GM23248 (cell line): Measurements from ENCODE around the gene C3orf70. TPM values are rescaled to one million over a fixed set of nuclear protein-coding genes. Genes with fewer than 3 reads are reported as not detected.

Experiments
- DNase-seq: peaks from one replicate; pipeline ENCODE4 v3.0.0-alpha.2; 2015
- H2AFZ ChIP-seq: fragments of 200-600 bp; sonication (generic); 2 replicates; pipeline ENCODE4 v1.6.1; 2016; ENCODE audit warnings: antibody characterized with exemption
- H3F3A ChIP-seq: fragments of 200-600 bp; sonication (generic); 2 replicates; pipeline ENCODE4 v1.6.1; 2016; ENCODE audit warnings: mild to moderate bottlenecking, antibody characterized with exemption, mixed run types; ENCODE audit not compliant: insufficient read depth
- H3K27ac ChIP-seq: fragments of 200-600 bp; sonication (generic); 2 replicates; pipeline ENCODE4 v1.5.1; 2016; ENCODE audit warnings: mild to moderate bottlenecking
- H3K27me3 ChIP-seq: fragments of 200-600 bp; sonication (generic); replicated peaks from 2 replicates; pipeline ENCODE4 v1.6.1; 2016; ENCODE audit warnings: mild to moderate bottlenecking; ENCODE audit not compliant: insufficient read depth
- H3K36me3 ChIP-seq: fragments of 200-600 bp; sonication (generic); 2 replicates; pipeline ENCODE4 v1.6.1; 2016; ENCODE audit warnings: low read depth, mild to moderate bottlenecking
- H3K4me1 ChIP-seq: fragments of 200-600 bp; sonication (generic); 2 replicates; pipeline ENCODE4 v1.6.1; 2016; ENCODE audit warnings: mild to moderate bottlenecking; ENCODE audit not compliant: insufficient read depth
- H3K4me2 ChIP-seq: fragments of 200-600 bp; sonication (generic); one replicate; pipeline ENCODE4 v1.6.1; 2016; ENCODE audit warnings: mild to moderate bottlenecking; ENCODE audit not compliant: unreplicated experiment
- H3K4me3 ChIP-seq: fragments of 200-600 bp; sonication (generic); 2 replicates; pipeline ENCODE4 v1.5.1; 2016; ENCODE audit warnings: mild to moderate bottlenecking
- H3K79me2 ChIP-seq: fragments of 200-600 bp; sonication (generic); 2 replicates; pipeline ENCODE4 v1.6.1; 2016; ENCODE audit warnings: mild to moderate bottlenecking; ENCODE audit not compliant: insufficient read depth
- H3K9ac ChIP-seq: fragments of 200-600 bp; sonication (generic); 2 replicates; pipeline ENCODE4 v1.6.1; 2016; ENCODE audit warnings: mild to moderate bottlenecking
- H3K9me2 ChIP-seq: fragments of 200-600 bp; sonication (generic); 2 replicates; pipeline ENCODE4 v1.6.1; 2016; ENCODE audit warnings: mixed run types, mild to moderate bottlenecking, moderate library complexity; ENCODE audit not compliant: insufficient read depth
- H3K9me3 ChIP-seq: fragments of 200-600 bp; sonication (generic); one replicate; pipeline ENCODE4 v1.6.1; 2017; ENCODE audit warnings: low read depth
- H4K20me1 ChIP-seq: fragments of 200-600 bp; sonication (generic); 2 replicates; pipeline ENCODE4 v1.6.0; 2016; ENCODE audit not compliant: insufficient read depth
- EZH2 ChIP-seq: fragments of 200-600 bp; sonication (generic); IDR thresholded peaks from 2 replicates; pipeline ENCODE4 v1.6.1; 2018; ENCODE audit warnings: antibody characterized with exemption, mild to moderate bottlenecking; ENCODE audit not compliant: insufficient read depth, poor library complexity, severe bottlenecking
- EZH2phosphoT487 ChIP-seq: fragments of 200-600 bp; sonication (generic); IDR thresholded peaks from 2 replicates; pipeline ENCODE4 v1.6.1; 2018; ENCODE audit warnings: antibody characterized with exemption, moderate library complexity, mild to moderate bottlenecking, low read depth; ENCODE audit not compliant: insufficient read depth
- WGBS, 2 experiments: methylation state at CpG; one replicate each; pipeline ENCODE4 v1.1.6; 2015 to 2017; ENCODE audit warnings: low lambda C conversion rate in 2 of 2, low coverage in 1 of 2; ENCODE audit errors: missing lambda C conversion rate in 2 of 2; 5-methylcytosine and 5-hydroxymethylcytosine counted together
- in situ Hi-C: fragments of 300-500 bp; cut with MboI; formaldehyde crosslinking; loops from 2 replicates; pipeline ENCODE4 v1.15.0; 2020
- polyA plus RNA-seq: library from polyadenylated mRNA; unstranded; fragments of >200 nt; fragmentation: Nextera tagmentation; extraction: Ambion mirVana; gene quantifications from 2 replicates; pipeline ENCODE4 v1.2.1, GENCODE V29; 2016
- total RNA-seq: library from RNA; depleted of rRNA; stranded (reverse); fragments of >200 nt; shearing (Covaris generic); gene quantifications from 2 replicates; pipeline ENCODE4 v1.2.3, GENCODE V29; 2014

The C3orf70 gene
- total and polyA plus RNA-seq, 2 experiments from 2014 or later: not detected

DNA sequence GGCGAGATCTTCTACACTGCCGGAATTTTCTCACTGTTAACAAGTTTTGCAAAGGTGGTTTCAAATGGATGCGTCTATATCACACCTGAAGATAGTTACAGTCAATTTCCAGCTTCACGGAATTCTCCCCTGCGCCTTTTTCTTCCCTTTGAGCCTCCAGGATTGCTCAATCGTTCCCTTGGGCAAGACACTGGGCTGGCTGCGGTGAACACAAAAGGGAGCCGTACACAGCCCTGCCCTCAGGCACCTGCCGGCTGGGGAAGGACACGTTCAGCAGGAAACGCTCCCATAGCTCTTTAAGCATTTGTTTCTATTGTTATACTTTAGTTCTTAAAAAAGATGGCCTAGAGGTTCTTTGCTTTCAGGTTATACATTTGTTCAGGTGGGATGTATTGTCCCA lies 85.7 kb downstream of the C3orf70 start:
- no peaks in the 10 kb centered on the region for H3K4me1 ChIP-seq
- no peak for DNase-seq
- no peaks in the 10 kb centered on the region for H3K9me2 ChIP-seq
- H3K4me3 ChIP-seq: no peak overlapping the region
- no peak overlapping the region for H2AFZ ChIP-seq
- no peaks in the 10 kb centered on the region; the same call in 1 of the 2 replicates for H3K27me3 ChIP-seq
- no peaks in the 10 kb centered on the region for H3K9me3 ChIP-seq
- no peaks in the 10 kb centered on the region for H3F3A ChIP-seq
- WGBS, 2 experiments: 69 to 74% methylated on average over 11 of the region's 11 CpGs
- in situ Hi-C loops: no loop called here
- H4K20me1 ChIP-seq: no peaks in the 10 kb centered on the region
- no peaks in the 10 kb centered on the region for H3K36me3 ChIP-seq
- H3K27ac ChIP-seq: no peak overlapping the region
- H3K9ac ChIP-seq: no peak overlapping the region
- no peak overlapping the region for H3K4me2 ChIP-seq
- no peaks in the 10 kb centered on the region for H3K79me2 ChIP-seq
- TF ChIP-seq EZH2: no peak
- TF ChIP-seq EZH2phosphoT487: no peak

DNA sequence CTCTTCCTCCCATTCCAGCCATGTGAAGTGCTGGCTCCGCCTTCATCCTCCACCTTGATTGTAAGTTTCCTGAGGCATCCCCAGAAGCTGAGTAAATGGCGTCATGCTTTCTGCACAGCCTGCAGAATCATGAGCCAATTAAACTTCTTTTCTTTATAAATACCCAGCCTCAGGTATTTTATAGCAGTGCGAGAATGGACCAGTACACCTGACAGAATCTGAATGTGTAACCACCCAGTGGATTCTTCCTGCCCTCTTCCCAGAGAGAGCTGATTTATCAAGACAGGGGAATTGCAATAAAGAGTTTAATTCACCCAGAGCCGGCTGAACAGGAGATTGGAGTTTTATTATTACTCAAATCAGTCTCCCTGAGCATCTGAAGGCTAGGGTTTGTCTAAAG lies 86.6 kb downstream of the C3orf70 start:
- WGBS, 2 experiments: 51 to 52% methylated on average over 4 of the region's 4 CpGs
- no peaks in the 10 kb centered on the region; the same call in 1 of the 2 replicates for H3K27me3 ChIP-seq

DNA sequence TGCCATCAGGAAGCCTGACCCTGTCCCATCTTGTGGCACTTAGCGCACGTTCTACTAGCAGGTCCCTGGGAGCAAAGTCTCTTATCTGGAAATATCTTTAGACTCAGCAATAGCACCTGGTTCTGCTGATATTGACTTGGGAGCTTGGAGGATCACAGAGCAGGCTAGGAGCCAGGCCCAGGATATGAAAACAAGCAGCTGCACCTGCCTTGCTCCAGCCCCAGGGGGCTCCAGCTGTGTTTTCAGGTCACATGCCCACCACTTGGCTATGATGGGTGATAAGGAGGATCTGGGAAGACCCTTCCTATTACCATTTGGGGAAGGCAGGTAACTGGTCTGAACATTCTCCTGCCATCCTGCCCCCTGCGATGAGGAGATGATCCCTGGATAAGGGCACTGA lies 87.8 kb downstream of the C3orf70 start:
- H2AFZ ChIP-seq: no peak overlapping the region
- no peak overlapping the region for H3K4me3 ChIP-seq
- no peak for TF ChIP-seq EZH2phosphoT487
- no peak for TF ChIP-seq EZH2
- no peaks in the 10 kb centered on the region for H3K4me1 ChIP-seq
- H3K9ac ChIP-seq: no peak overlapping the region
- no peaks in the 10 kb centered on the region for H4K20me1 ChIP-seq
- in situ Hi-C loops: no loop called here
- H3K79me2 ChIP-seq: no peaks in the 10 kb centered on the region
- no peak overlapping the region for H3K27ac ChIP-seq
- H3K9me2 ChIP-seq: no peaks in the 10 kb centered on the region
- H3K27me3 ChIP-seq: no peaks in the 10 kb centered on the region; the same call in 1 of the 2 replicates
- no peak overlapping the region for H3K4me2 ChIP-seq
- no peaks in the 10 kb centered on the region for H3K9me3 ChIP-seq
- no peaks in the 10 kb centered on the region for H3F3A ChIP-seq
- WGBS, 2 experiments: 54 to 61% methylated on average over 3 of the region's 3 CpGs
- H3K36me3 ChIP-seq: no peaks in the 10 kb centered on the region
- DNase-seq: no peak

More for the DNA sequence above, 86.6 kb downstream of the C3orf70 start:
- no peaks in the 10 kb centered on the region for H3K9me3 ChIP-seq
- H3K9ac ChIP-seq: no peak overlapping the region
- H4K20me1 ChIP-seq: no peaks in the 10 kb centered on the region
- H3K27ac ChIP-seq: no peak overlapping the region
- no peak overlapping the region for H3K4me3 ChIP-seq
- in situ Hi-C loops: no loop called here
- no peaks in the 10 kb centered on the region for H3K4me1 ChIP-seq
- TF ChIP-seq EZH2phosphoT487 (no peak), EZH2 (no peak)
- H3K36me3 ChIP-seq: no peaks in the 10 kb centered on the region
- H3K9me2 ChIP-seq: no peaks in the 10 kb centered on the region
- H3F3A ChIP-seq: no peaks in the 10 kb centered on the region
- H3K79me2 ChIP-seq: no peaks in the 10 kb centered on the region
- H3K4me2 ChIP-seq: no peak overlapping the region
- H2AFZ ChIP-seq: no peak overlapping the region
- no peak for DNase-seq

DNA sequence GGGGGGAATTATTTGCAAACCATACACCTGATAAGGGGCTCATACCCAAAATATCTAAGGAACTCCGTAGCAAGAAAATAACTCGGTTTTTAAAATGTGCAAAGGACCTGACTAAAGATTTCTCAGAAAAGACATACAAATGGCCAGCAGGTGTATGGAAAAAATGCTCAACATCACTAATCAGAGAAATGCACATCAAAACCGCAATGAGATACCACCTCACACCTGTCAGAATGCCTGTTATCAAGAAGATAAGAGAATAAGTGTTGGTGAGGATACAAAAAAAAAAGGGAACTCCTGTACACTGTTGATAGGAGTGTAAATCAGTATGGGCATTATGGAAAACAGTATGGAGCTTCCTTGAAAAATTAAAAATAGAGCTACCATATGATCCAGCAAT lies 89.4 kb downstream of the C3orf70 start:
- no peaks in the 10 kb centered on the region for H4K20me1 ChIP-seq
- H3K27me3 ChIP-seq: no peaks in the 10 kb centered on the region; the same call in 1 of the 2 replicates
- in situ Hi-C loops: no loop called here
- H3K9me3 ChIP-seq: no peaks in the 10 kb centered on the region
- H3F3A ChIP-seq: no peaks in the 10 kb centered on the region
- no peak overlapping the region for H2AFZ ChIP-seq
- DNase-seq: no peak
- WGBS, 2 experiments: 28 to 33% methylated on average over 3 of the region's 3 CpGs
- H3K4me2 ChIP-seq: no peak overlapping the region
- no peaks in the 10 kb centered on the region for H3K9me2 ChIP-seq
- no peaks in the 10 kb centered on the region for H3K79me2 ChIP-seq
- H3K4me1 ChIP-seq: no peaks in the 10 kb centered on the region
- no peak overlapping the region for H3K4me3 ChIP-seq
- no peak for TF ChIP-seq EZH2
- TF ChIP-seq EZH2phosphoT487: no peak
- H3K27ac ChIP-seq: no peak overlapping the region
- no peaks in the 10 kb centered on the region for H3K36me3 ChIP-seq
- no peak overlapping the region for H3K9ac ChIP-seq

DNA sequence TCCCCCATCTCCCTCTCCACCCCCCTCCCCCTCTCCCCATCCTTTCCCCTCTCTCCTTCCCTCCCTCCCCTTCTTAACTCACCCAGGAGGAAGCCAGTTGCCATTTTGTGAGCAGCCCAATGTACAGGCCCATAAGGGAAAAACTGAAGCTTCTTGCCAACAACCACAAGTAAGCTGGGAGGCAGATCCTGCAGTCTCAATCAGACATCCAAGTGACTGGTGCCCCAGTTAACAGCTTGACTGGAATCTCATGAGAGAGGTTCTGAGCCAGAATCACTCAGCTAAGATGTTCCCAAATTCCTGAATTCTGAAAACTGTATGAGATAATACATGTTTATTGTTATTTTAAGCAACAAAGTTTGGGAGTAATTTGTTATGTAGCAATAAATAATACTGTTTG lies 90.7 kb downstream of the C3orf70 start:
- TF ChIP-seq EZH2phosphoT487 (no peak), EZH2 (no peak)
- H3F3A ChIP-seq: no peaks in the 10 kb centered on the region
- H3K4me3 ChIP-seq: no peak overlapping the region
- H3K4me2 ChIP-seq: no peak overlapping the region
- no peak overlapping the region for H3K27ac ChIP-seq
- H3K9ac ChIP-seq: no peak overlapping the region
- H2AFZ ChIP-seq: no peak overlapping the region
- 0 out of 2 replicates have a peak, but pooled peaks cover 5% of the 10 kb centered on the region for H3K36me3 ChIP-seq
- no peak for DNase-seq
- H3K27me3 ChIP-seq: no peaks in the 10 kb centered on the region; the same call in 1 of the 2 replicates
- no peaks in the 10 kb centered on the region for H3K9me3 ChIP-seq
- H3K79me2 ChIP-seq: no peaks in the 10 kb centered on the region
- no peaks in the 10 kb centered on the region for H4K20me1 ChIP-seq
- no peaks in the 10 kb centered on the region for H3K4me1 ChIP-seq
- H3K9me2 ChIP-seq: no peaks in the 10 kb centered on the region
- in situ Hi-C loops: no loop called here
